K562 (cell line): ENCODE measurements around the gene CLPSL2. TPM values are rescaled to one million over a fixed set of nuclear protein-coding genes. Genes with fewer than 3 reads are reported as not detected.

ENCODE experiments used
- ATAC-seq: fragments of 200-7000 bp; cut with Tn5 transposase; 3 replicates; pipeline ENCODE4 v1.9.1; 2020; ENCODE audit warnings: moderate library complexity
- BruUV-seq: library from RNA; stranded (reverse); fragments of 400-500 nt; replicated peaks from 2 replicates; lab custom pipeline; 2021; lab: Mats Ljungman, UMichigan
- CTCF ChIA-PET: fragments of 300-600 bp; formaldehyde crosslinking; extraction: SDS; loops from one replicate; lab custom pipeline; 2021; ENCODE audit warnings: low intra/inter-chr PET ratio; lab: Yijun Ruan, JAX
- POLR2A ChIA-PET: fragments of 300-600, 350-650 bp; sonication (Branson Sonifier 250); formaldehyde crosslinking; extraction: SDS; loops from one replicate; lab custom pipeline; 2021; ENCODE audit warnings: antibody characterized with exemption, inconsistent platforms; lab: Yijun Ruan, JAX
- DNase-seq, 4 experiments: peaks; one replicate each; pipeline versions ENCODE4 v3.0.0 to v3.0.0-alpha.2; 2011 to 2018; ENCODE audit warnings: low spot score in 3 of 4, mixed read lengths in 3 of 4; ENCODE audit errors: extremely low read depth in 1 of 4
- FAIRE-seq: peaks from 2 replicates; lab custom pipeline; 2011; peaks lifted over from hg19 to GRCh38; lab: Jason Lieb, UNC
- H2AFZ ChIP-seq: 2 replicates; pipeline ENCODE4 v1.6.0; 2011; ENCODE audit warnings: low read depth, low read length, control low read depth, inconsistent platforms
- H3K27ac ChIP-seq: fragments of 200-600 bp; 3 replicates; pipeline ENCODE4 v1.8.0; 2011; ENCODE audit warnings: low read depth, mild to moderate bottlenecking, control low read depth, inconsistent platforms, low read length, moderate library complexity, mixed read lengths; ENCODE audit errors: extremely low read depth
- H3K27me3 ChIP-seq, 2 experiments: fragments of 300-600 bp in 1 of 2; 2 replicates in 1 of 2; 3 replicates in 1 of 2; pipeline versions ENCODE4 v1.6.0 to v1.8.0; 2011; ENCODE audit warnings: inconsistent platforms in 2 of 2, low read length in 2 of 2, mild to moderate bottlenecking in 1 of 2, mixed read lengths in 1 of 2, moderate library complexity in 1 of 2; ENCODE audit not compliant: control insufficient read depth in 2 of 2, insufficient read depth in 2 of 2
- H3K36me3 ChIP-seq: fragments of 300-600 bp; 3 replicates; pipeline ENCODE4 v1.8.0; 2011; ENCODE audit warnings: mild to moderate bottlenecking, low read length, inconsistent platforms; ENCODE audit not compliant: control insufficient read depth, insufficient read depth
- H3K4me1 ChIP-seq, 2 experiments: fragments of 200-600 bp in 1 of 2; replicated peaks in 1 of 2; 2 replicates in 1 of 2; 3 replicates in 1 of 2; pipeline versions ENCODE4 v1.5.1 to v1.8.0; 2011; ENCODE audit warnings: inconsistent platforms in 2 of 2, low read length in 2 of 2, mild to moderate bottlenecking in 1 of 2, mixed read lengths in 1 of 2, moderate library complexity in 1 of 2; ENCODE audit not compliant: control insufficient read depth in 2 of 2, insufficient read depth in 2 of 2
- H3K4me2 ChIP-seq: 2 replicates; pipeline ENCODE4 v1.6.1; 2011; ENCODE audit warnings: low read length, control low read depth, inconsistent platforms, mixed read lengths; ENCODE audit not compliant: insufficient read depth
- H3K4me3 ChIP-seq: fragments of 200-600 bp; sonication (generic), shearing (Covaris generic); 2 replicates; pipeline ENCODE4 v1.5.1; 2016; ENCODE audit warnings: control low read depth, inconsistent platforms
- H3K79me2 ChIP-seq: fragments of 200-600 bp; 3 replicates; pipeline ENCODE4 v1.8.0; 2011; ENCODE audit warnings: low read length, inconsistent platforms; ENCODE audit not compliant: control insufficient read depth, insufficient read depth
- H3K9ac ChIP-seq, 2 experiments: 2 replicates each; pipeline versions ENCODE4 v1.6.0 to v1.6.1; 2011; ENCODE audit warnings: low read depth in 2 of 2, low read length in 2 of 2, control low read depth in 1 of 2, inconsistent platforms in 1 of 2, mild to moderate bottlenecking in 1 of 2, mixed read lengths in 1 of 2; ENCODE audit not compliant: insufficient read depth in 1 of 2
- H3K9me1 ChIP-seq: one replicate; pipeline ENCODE4 v1.6.0; 2011; ENCODE audit warnings: inconsistent platforms, mild to moderate bottlenecking, low read length, moderate library complexity; ENCODE audit not compliant: control insufficient read depth, insufficient read depth
- H3K9me3 ChIP-seq: replicated peaks from 2 replicates; pipeline ENCODE4 v1.5.1; 2011; ENCODE audit warnings: low read depth, low read length, inconsistent platforms; ENCODE audit not compliant: control insufficient read depth, insufficient read depth
- H4K20me1 ChIP-seq: replicated peaks from 2 replicates; pipeline ENCODE4 v1.6.1; 2011; ENCODE audit warnings: low read length, inconsistent platforms, mixed read lengths; ENCODE audit not compliant: control insufficient read depth, insufficient read depth
- ATF1 ChIP-seq, 2 experiments: fragments of 450-650 bp in 1 of 2; IDR thresholded peaks; 2 replicates each; pipeline ENCODE4 v1.6.1; 2016; ENCODE audit warnings: missing compliant biosample characterization in 1 of 2, missing genetic modification characterization in 1 of 2
- PHB2 ChIP-seq: fragments of 450-650 bp; IDR thresholded peaks from 2 replicates; pipeline ENCODE4 v1.6.1; 2017; ENCODE audit warnings: low read depth
- RCOR1 ChIP-seq, 2 experiments: IDR thresholded peaks; 2 replicates each; pipeline ENCODE4 v1.6.1; 2012; ENCODE audit warnings: low read depth in 2 of 2, low read length in 2 of 2, borderline replicate concordance in 1 of 2, improper control_type of control experiment in 1 of 2
- REST ChIP-seq, 2 experiments: fragments of 450-650 bp; formaldehyde crosslinking in 1 of 2; IDR thresholded peaks; 2 replicates each; pipeline versions ENCODE4 v1.4.0 to v1.6.1; 2014 to 2020; ENCODE audit warnings: mild to moderate bottlenecking in 2 of 2, borderline replicate concordance in 1 of 2, low read depth in 1 of 2
- SMAD1 ChIP-seq: fragments of 150-350 bp; IDR thresholded peaks from 2 replicates; pipeline ENCODE4 v1.6.1; 2014; ENCODE audit warnings: low read length, low read depth; ENCODE audit not compliant: partially characterized antibody
- WGBS: fragments of 100-300 bp; shearing (Covaris generic); methylation state at CpG from one replicate; pipeline ENCODE4 v1.1.6; 2016; ENCODE audit warnings: low coverage, mixed read lengths; ENCODE audit not compliant: insufficient coverage; ENCODE audit errors: missing lambda C conversion rate; 5-methylcytosine and 5-hydroxymethylcytosine counted together
- in situ Hi-C: fragments of 300-500 bp; cut with MboI; formaldehyde crosslinking; loops from 4 replicates; pipeline ENCODE4 v1.15.0; 2018; ENCODE audit warnings: inconsistent platforms, mixed read lengths
- intact Hi-C: fragments of 100-400 bp; cut with micrococcal nuclease; formaldehyde crosslinking; loops from 2 replicates; pipeline ENCODE4 v1.14.2; 2022
- polyA plus RNA-seq, 8 experiments: library from polyadenylated mRNA; depleted of rRNA in 4 of 8; stranded (reverse) in 5 of 8; unstranded in 3 of 8; fragments of >200 nt; fragmentation: Nextera tagmentation in 2 of 8; fragmentation: Illumina TruSeq in 1 of 8; extraction: Ambion mirVana in 2 of 8; extraction: Trizol in 1 of 8; gene quantifications; 2 replicates each; pipeline versions ENCODE4 v1.2.1 to v1.2.3, GENCODE V29; 2011 to 2014; ENCODE audit warnings: inconsistent platforms in 1 of 8, missing spikeins in 1 of 8
- total RNA-seq, 7 experiments: library from RNA; depleted of rRNA in 6 of 7; stranded (reverse); fragments of >200 nt in 6 of 7; fragmentation: Illumina TruSeq in 2 of 7; extraction: Trizol in 2 of 7; gene quantifications; 2 replicates each; pipeline versions ENCODE4 v1.2.1 to v1.2.3, GENCODE V29; 2011 to 2021; ENCODE audit warnings: low replicate concordance in 1 of 7
- TF ChIP-seq, protein P1 (sequence below): fragments of 200-800 bp; sonication (Bioruptor generic); IDR thresholded peaks from 2 replicates; pipeline ENCODE4 v1.6.1; 2017; ENCODE audit warnings: missing genetic modification characterization, missing compliant biosample characterization
- TF ChIP-seq, protein P2 (sequence below): sonication (generic); formaldehyde crosslinking; IDR thresholded peaks from 2 replicates; pipeline ENCODE4 v1.8.1; 2022; ENCODE audit warnings: missing genetic modification reagents

The CLPSL2 gene
- total and polyA plus RNA-seq, 9 of the 15 experiments (the other 6 are each of a cell fraction or from before 2014, with no cell fraction given), result not detected

GRCh38 chr6:35804996-35805736 is 28.8 kb downstream of the CLPSL2 start, which contains the start of gene LHFPL5:
Gene LHFPL5, plus strand, starts transcription at chr6:35805352. Its CDS starts 319 bp downstream, at chr6:35805671.
- Histone ChIP-seq H3K36me3 (no peaks in the 10 kb centered on the region), H4K20me1 (0 out of 2 replicates have a peak, but pooled peaks cover 6% of the 10 kb centered on the region), H2AFZ (peak within 1 kb of the TSS; percentile 53; the same call in 1 of the 2 replicates), H3K4me1 (peaks cover 5 to 10% of the 10 kb centered on the region in 2 experiments), H3K9me1 (peaks cover 2% of the 10 kb centered on the region), H3K4me2 (peak within 1 kb of the TSS; percentile 72), H3K4me3 (no peak within 1 kb of the TSS; the same call in 1 of the 2 replicates), H3K9ac (no peak within 1 kb of the TSS), H3K9me3 (no peaks in the 10 kb centered on the region), H3K27me3 (peaks cover 15 to 28% of the 10 kb centered on the region in 2 experiments), H3K79me2 (no peaks in the 10 kb centered on the region), H3K27ac (no peak within 1 kb of the TSS)
- intact Hi-C loops, result no loop called here
- no TSS peak for BruUV-seq
- ChIA-PET CTCF (no interaction called here), POLR2A (interaction anchor here (0.6 to 1.0 kb wide), 3 partner anchors 11 to 23 kb away, joined by 3 to 4 read pairs (median 3); no protein-coding TSS in a partner anchor)
- peak; percentile 100 for ATAC-seq
- FAIRE-seq, result no peak
- in situ Hi-C loops, result no loop called here
- 10% methylated on average over 30 of the region's 40 CpGs for WGBS
- DNase-seq, result peak; percentile 77 to 99 (median 97)
- TF ChIP-seq SMAD1, result no peak
- peak; percentile 100 for TF ChIP-seq REST (IDR thresholded peaks at IDR 0.05; ENCODE audit: borderline replicate concordance)
- TF ChIP-seq REST (CRISPR knock-in tag; IDR thresholded peaks at IDR 0.05; ENCODE audit: low read depth), result peak; percentile 100
- TF ChIP-seq, protein P1, sequence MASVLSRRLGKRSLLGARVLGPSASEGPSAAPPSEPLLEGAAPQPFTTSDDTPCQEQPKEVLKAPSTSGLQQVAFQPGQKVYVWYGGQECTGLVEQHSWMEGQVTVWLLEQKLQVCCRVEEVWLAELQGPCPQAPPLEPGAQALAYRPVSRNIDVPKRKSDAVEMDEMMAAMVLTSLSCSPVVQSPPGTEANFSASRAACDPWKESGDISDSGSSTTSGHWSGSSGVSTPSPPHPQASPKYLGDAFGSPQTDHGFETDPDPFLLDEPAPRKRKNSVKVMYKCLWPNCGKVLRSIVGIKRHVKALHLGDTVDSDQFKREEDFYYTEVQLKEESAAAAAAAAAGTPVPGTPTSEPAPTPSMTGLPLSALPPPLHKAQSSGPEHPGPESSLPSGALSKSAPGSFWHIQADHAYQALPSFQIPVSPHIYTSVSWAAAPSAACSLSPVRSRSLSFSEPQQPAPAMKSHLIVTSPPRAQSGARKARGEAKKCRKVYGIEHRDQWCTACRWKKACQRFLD (CRISPR knock-in tag), result peak; percentile 26; the same call in 1 of the 2 replicates
- TF ChIP-seq, protein P2, sequence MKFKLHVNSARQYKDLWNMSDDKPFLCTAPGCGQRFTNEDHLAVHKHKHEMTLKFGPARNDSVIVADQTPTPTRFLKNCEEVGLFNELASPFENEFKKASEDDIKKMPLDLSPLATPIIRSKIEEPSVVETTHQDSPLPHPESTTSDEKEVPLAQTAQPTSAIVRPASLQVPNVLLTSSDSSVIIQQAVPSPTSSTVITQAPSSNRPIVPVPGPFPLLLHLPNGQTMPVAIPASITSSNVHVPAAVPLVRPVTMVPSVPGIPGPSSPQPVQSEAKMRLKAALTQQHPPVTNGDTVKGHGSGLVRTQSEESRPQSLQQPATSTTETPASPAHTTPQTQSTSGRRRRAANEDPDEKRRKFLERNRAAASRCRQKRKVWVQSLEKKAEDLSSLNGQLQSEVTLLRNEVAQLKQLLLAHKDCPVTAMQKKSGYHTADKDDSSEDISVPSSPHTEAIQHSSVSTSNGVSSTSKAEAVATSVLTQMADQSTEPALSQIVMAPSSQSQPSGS (CRISPR knock-in tag), result peak; percentile 70; the same call in 1 of the 2 replicates
- TF ChIP-seq ATF1 (CRISPR knock-in tag; IDR thresholded peaks at IDR 0.05), result 0 out of 2 replicates have a peak, but pooled peaks have one; percentile 58
- no peak for TF ChIP-seq ATF1 (tag; IDR thresholded peaks at IDR 0.05)
- no peak for TF ChIP-seq PHB2
- peak in 1 of 2 experiments; percentile 84; a peak in 2 of 4 replicates for TF ChIP-seq RCOR1 (IDR thresholded peaks at IDR 0.05; ENCODE audit: borderline replicate concordance in 1 of 2, low read depth in 2 of 2, low read length in 2 of 2)
